IMR-90 (cell line): ENCODE measurements around the gene RIMBP2. TPM values are rescaled to one million over a fixed set of nuclear protein-coding genes. Genes with fewer than 3 reads are reported as not detected.

Source experiments
- ATAC-seq: fragments of 200-7000 bp; cut with Tn5 transposase; 2 replicates; pipeline ENCODE4 v1.9.1; 2020; ENCODE audit warnings: low read depth, mild to moderate bottlenecking, moderate library complexity
- BruUV-seq: library from RNA; stranded (reverse); fragments of 400-500 nt; replicated peaks from 2 replicates; lab custom pipeline; 2021; lab: Mats Ljungman, UMichigan
- CTCF ChIA-PET: fragments of 300-600 bp; formaldehyde crosslinking; extraction: SDS; loops from one replicate; lab custom pipeline; 2021; ENCODE audit warnings: antibody characterized with exemption; lab: Yijun Ruan, JAX
- POLR2A ChIA-PET: fragments of 300-600 bp; sonication (Branson Sonifier 250); formaldehyde crosslinking; loops from one replicate; lab custom pipeline; 2022; ENCODE audit warnings: antibody characterized with exemption; ENCODE audit not compliant: unreplicated experiment; lab: Charles Lee
- DNase-seq: peaks from one replicate; pipeline ENCODE4 v3.0.0; 2013
- H2AFZ ChIP-seq: replicated peaks from 2 replicates; pipeline ENCODE3; 2013; ENCODE audit warnings: low read length, mild to moderate bottlenecking; ENCODE audit not compliant: poor library complexity
- H2AK5ac ChIP-seq: 2 replicates; pipeline ENCODE4 v1.6.1; 2013; ENCODE audit warnings: low read depth, low read length, inconsistent platforms
- H2AK9ac ChIP-seq: replicated peaks from 2 replicates; pipeline ENCODE3; 2013; ENCODE audit warnings: mild to moderate bottlenecking, low read depth, low read length, moderate library complexity; ENCODE audit not compliant: poor library complexity
- H2BK120ac ChIP-seq: 2 replicates; pipeline ENCODE4 v1.6.1; 2013; ENCODE audit warnings: low read depth, low read length, inconsistent platforms
- H2BK15ac ChIP-seq: 3 replicates; pipeline ENCODE4 v1.6.1; 2013; ENCODE audit warnings: low read depth, low read length, inconsistent platforms
- H2BK20ac ChIP-seq: 2 replicates; pipeline ENCODE4 v1.6.1; 2013; ENCODE audit warnings: low read depth, mild to moderate bottlenecking, inconsistent platforms, low read length, moderate library complexity
- H2BK5ac ChIP-seq: 2 replicates; pipeline ENCODE4 v1.6.1; 2013; ENCODE audit warnings: mild to moderate bottlenecking, low read depth, low read length, inconsistent platforms; ENCODE audit not compliant: poor library complexity, severe bottlenecking
- H3K14ac ChIP-seq: replicated peaks from 2 replicates; pipeline ENCODE4 v1.6.1; 2013; ENCODE audit warnings: low read depth, low read length, inconsistent platforms
- H3K18ac ChIP-seq: 2 replicates; pipeline ENCODE4 v1.6.1; 2013; ENCODE audit warnings: low read depth, low read length, control low read depth
- H3K23ac ChIP-seq: 2 replicates; pipeline ENCODE4 v1.6.1; 2013; ENCODE audit warnings: low read depth, low read length, inconsistent platforms
- H3K27ac ChIP-seq: 2 replicates; pipeline ENCODE4 v1.5.1; 2013; ENCODE audit warnings: mild to moderate bottlenecking, control low read depth, low read length; ENCODE audit not compliant: insufficient read depth
- H3K27me3 ChIP-seq: 2 replicates; pipeline ENCODE4 v1.6.1; 2013; ENCODE audit warnings: low read length; ENCODE audit not compliant: control insufficient read depth, insufficient read depth
- H3K36me3 ChIP-seq: 2 replicates; pipeline ENCODE4 v1.6.1; 2013; ENCODE audit warnings: low read length, mixed read lengths; ENCODE audit not compliant: control insufficient read depth, insufficient read depth
- H3K4ac ChIP-seq: 2 replicates; pipeline ENCODE4 v1.6.1; 2013; ENCODE audit warnings: low read depth, low read length, inconsistent platforms
- H3K4me1 ChIP-seq: 2 replicates; pipeline ENCODE4 v1.6.1; 2013; ENCODE audit warnings: low read length, mixed read lengths; ENCODE audit not compliant: control insufficient read depth, insufficient read depth
- H3K4me2 ChIP-seq: 2 replicates; pipeline ENCODE4 v1.6.1; 2013; ENCODE audit warnings: low read depth, mild to moderate bottlenecking, control low read depth, low read length, moderate library complexity
- H3K4me3 ChIP-seq: 2 replicates; pipeline ENCODE4 v1.5.1; 2013; ENCODE audit warnings: low read depth, mild to moderate bottlenecking, control low read depth, low read length, moderate library complexity; ENCODE audit not compliant: insufficient read depth
- H3K56ac ChIP-seq: 2 replicates; pipeline ENCODE4 v1.6.1; 2013; ENCODE audit warnings: low read length, inconsistent platforms; ENCODE audit not compliant: insufficient read depth; ENCODE audit errors: extremely low read depth
- H3K79me1 ChIP-seq, 2 experiments: 2 replicates each; pipeline ENCODE4 v1.6.1; 2013; ENCODE audit warnings: low read length in 2 of 2, inconsistent platforms in 1 of 2, low read depth in 1 of 2
- H3K9ac ChIP-seq: 2 replicates; pipeline ENCODE4 v1.6.1; 2013; ENCODE audit warnings: low read depth, low read length, control low read depth
- H3K9me1 ChIP-seq: 2 replicates; pipeline ENCODE4 v1.6.1; 2013; ENCODE audit warnings: low read length, inconsistent platforms; ENCODE audit not compliant: insufficient read depth
- H3K9me3 ChIP-seq: 2 replicates; pipeline ENCODE4 v1.6.1; 2013; ENCODE audit warnings: low read length; ENCODE audit not compliant: control insufficient read depth, insufficient read depth
- H4K20me1 ChIP-seq: 2 replicates; pipeline ENCODE4 v1.6.1; 2013; ENCODE audit warnings: low read length, inconsistent platforms; ENCODE audit not compliant: insufficient read depth
- H4K5ac ChIP-seq: 2 replicates; pipeline ENCODE4 v1.6.1; 2013; ENCODE audit warnings: mild to moderate bottlenecking, low read depth, low read length, control low read depth
- H4K8ac ChIP-seq, 2 experiments: 2 replicates each; pipeline ENCODE4 v1.6.1; 2013; ENCODE audit warnings: low read depth in 2 of 2, low read length in 2 of 2, control low read depth in 1 of 2, inconsistent platforms in 1 of 2
- H4K91ac ChIP-seq: 2 replicates; pipeline ENCODE4 v1.6.1; 2013; ENCODE audit warnings: low read depth, low read length, inconsistent platforms; ENCODE audit not compliant: insufficient read depth
- ELK1 ChIP-seq: fragments of 150-350 bp; IDR thresholded peaks from 2 replicates; pipeline ENCODE4 v1.6.1; 2016; ENCODE audit warnings: low read depth, mild to moderate bottlenecking, low read length, moderate library complexity, borderline replicate concordance
- MAZ ChIP-seq: IDR thresholded peaks from 2 replicates; pipeline ENCODE4 v1.6.1; 2012; ENCODE audit warnings: low read depth, mild to moderate bottlenecking, low read length, improper control_type of control experiment, moderate library complexity, borderline replicate concordance
- NFE2L2 ChIP-seq: fragments of 150-350 bp; IDR thresholded peaks from 2 replicates; pipeline ENCODE4 v1.6.1; 2016; ENCODE audit warnings: low read depth, mild to moderate bottlenecking, low read length
- WGBS, 2 experiments: methylation state at CpG; one replicate each; pipeline versions ENCODE4 v1.1.5 to v1.1.7; 2013; ENCODE audit warnings: missing lambda C conversion rate in 2 of 2; ENCODE audit not compliant: insufficient read length in 1 of 2; ENCODE audit errors: extremely low coverage in 2 of 2; 5-methylcytosine and 5-hydroxymethylcytosine counted together
- dilution Hi-C: fragments of 300-500 bp; cut with HindIII; formaldehyde crosslinking; loops from one replicate; pipeline ENCODE4 v1.14.3; 2018; ENCODE audit warnings: low sequenced_read_pairs; ENCODE audit not compliant: unreplicated experiment
- in situ Hi-C: fragments of 300-500 bp; cut with MboI; formaldehyde crosslinking; loops from 3 replicates; pipeline ENCODE4 v1.14.3; 2019; ENCODE audit warnings: low sequenced_read_pairs, inconsistent platforms, mixed read lengths
- intact Hi-C: fragments of 100-400 bp; cut with micrococcal nuclease; formaldehyde crosslinking; loops from 2 replicates; pipeline ENCODE4 v1.10.0; 2022
- polyA plus RNA-seq, 3 experiments: library from polyadenylated mRNA; depleted of rRNA; stranded (reverse); fragments of >200 nt; gene quantifications; 2 replicates each; pipeline ENCODE4 v1.2.3, GENCODE V29; 2012; ENCODE audit warnings: low replicate concordance in 1 of 3
- total RNA-seq: library from RNA; depleted of rRNA; stranded (reverse); fragments of >200 nt; gene quantifications from 2 replicates; pipeline ENCODE4 v1.2.3, GENCODE V29; 2012

Gene RIMBP2
- total and polyA plus RNA-seq, 2 of the 4 experiments (the other 2 are of a cell fraction): not detected

DNA sequence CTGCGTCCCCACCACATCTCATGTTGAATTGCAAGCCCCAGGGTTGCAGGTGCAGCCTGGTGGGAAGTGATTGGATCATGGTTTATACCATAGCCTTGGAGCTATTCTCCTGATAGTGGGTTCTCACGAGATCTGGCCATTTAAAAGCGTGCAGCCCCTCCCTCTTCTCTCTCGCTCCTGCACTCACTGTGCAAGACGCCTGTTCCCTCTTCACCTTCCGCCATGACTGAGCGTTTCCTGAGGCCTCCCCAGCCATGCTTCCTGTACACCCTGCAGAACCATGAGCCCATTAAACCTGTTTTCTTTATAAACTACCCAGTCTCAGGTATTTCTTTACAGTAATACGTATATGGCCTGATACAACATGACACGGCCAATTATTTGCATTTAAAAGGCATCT is 146.6 kb downstream of the RIMBP2 start:
- no peak overlapping the region for H2BK15ac ChIP-seq
- ATAC-seq (no peak), DNase-seq (no peak)
- no peak overlapping the region for H3K4me3 ChIP-seq
- H2AK9ac ChIP-seq: no peak overlapping the region
- ChIA-PET POLR2A (no interaction called here), CTCF (no interaction called here)
- H3K36me3 ChIP-seq: no peaks in the 10 kb centered on the region
- no peak overlapping the region for H3K56ac ChIP-seq
- H2AK5ac ChIP-seq: no peak overlapping the region
- no peak overlapping the region for H2BK5ac ChIP-seq
- H3K4ac ChIP-seq: no peak overlapping the region
- H4K20me1 ChIP-seq: no peaks in the 10 kb centered on the region
- H2AFZ ChIP-seq: no peak overlapping the region
- TF ChIP-seq NFE2L2: no peak
- TF ChIP-seq MAZ: no peak
- no peak for TF ChIP-seq ELK1
- H4K91ac ChIP-seq: no peak overlapping the region
- no peaks in the 10 kb centered on the region for H3K27me3 ChIP-seq
- 58% methylated on average over 2 of the region's 9 CpGs; no CpG with 5 or more reads in 1 of the 2 experiments for WGBS, 2 experiments
- no peak overlapping the region for H4K5ac ChIP-seq
- BruUV-seq: no TSS peak
- in situ Hi-C loops: no loop called here
- H3K23ac ChIP-seq: no peak overlapping the region
- H3K4me1 ChIP-seq: no peaks in the 10 kb centered on the region
- dilution Hi-C loops: no loop called here
- no peak overlapping the region for H3K18ac ChIP-seq
- no peak overlapping the region for H3K9ac ChIP-seq
- peaks cover 58% of the 10 kb centered on the region for H3K9me3 ChIP-seq
- H4K8ac ChIP-seq: no peak overlapping the region
- no peak overlapping the region for H2BK20ac ChIP-seq
- intact Hi-C loops: no loop called here
- H3K9me1 ChIP-seq: no peaks in the 10 kb centered on the region
- H3K79me1 ChIP-seq: no peaks in the 10 kb centered on the region
- H3K27ac ChIP-seq: no peak overlapping the region
- no peak overlapping the region for H3K4me2 ChIP-seq
- no peak overlapping the region for H3K14ac ChIP-seq
- no peak overlapping the region for H2BK120ac ChIP-seq
